ENCODE results near the gene RBM28. TPM values are rescaled to one million over a fixed set of nuclear protein-coding genes. Genes with fewer than 3 reads are reported as not detected.

Gene RBM28
- total and polyA plus RNA-seq, 2 of the 8 experiments (the other 6 are each of a cell fraction or from before 2014, with no cell fraction given) = 12.8 to 65.3 TPM

- DNase-seq (ENCODE audit: low read depth in 1 of 2, low spot score in 2 of 2) = no peak
- H3K27ac ChIP-seq (ENCODE audit: low read depth, low read length) = no peak overlapping the region
- H4K5ac ChIP-seq (ENCODE audit: insufficient read length, low read depth, low read length) = no peak overlapping the region
- no peak overlapping the region for H3K23ac ChIP-seq (ENCODE audit: insufficient read length)
- H3K36me3 ChIP-seq (ENCODE audit: control insufficient read depth in 2 of 4, insufficient read depth in 4 of 4, low read length in 3 of 4) = no peaks in the 10 kb centered on the region
- no peak overlapping the region for H3K4me2 ChIP-seq (ENCODE audit: insufficient read depth in 1 of 2, low read depth in 2 of 2, low read length in 2 of 2)
- CTCF ChIA-PET (ENCODE audit: partially characterized antibody) = interaction anchor here (2.7 kb wide), 1 partner anchor 11 kb away, joined by 8 read pairs; no protein-coding TSS in a partner anchor
- no peaks in the 10 kb centered on the region for H3K79me2 ChIP-seq (ENCODE audit: control insufficient read depth in 1 of 2, insufficient read depth in 2 of 2, low read length in 2 of 2)
- H2BK12ac ChIP-seq (ENCODE audit: low read depth, low read length) = no peak overlapping the region
- H3K9me3 ChIP-seq (ENCODE audit: insufficient read depth in 2 of 2, low read depth in 1 of 2, low read length in 1 of 2) = peaks cover 0 to 4% of the 10 kb centered on the region in 2 experiments; a peak in 1 of 4 replicates
- no peak overlapping the region for H2BK15ac ChIP-seq (ENCODE audit: low read length)
- H4K20me1 ChIP-seq (replicated peaks in 1 of 2; ENCODE audit: control insufficient read depth in 1 of 2, insufficient read depth in 2 of 2, low read length in 2 of 2) = no peaks in the 10 kb centered on the region
- no peak overlapping the region for H2AK5ac ChIP-seq (ENCODE audit: low read depth, low read length)
- no peak overlapping the region for H2BK5ac ChIP-seq (ENCODE audit: low read depth, low read length)
- no peak overlapping the region for H3K18ac ChIP-seq (ENCODE audit: extremely low read depth, low read length)
- H3K23me2 ChIP-seq (ENCODE audit: low read depth, low read length) = no peaks in the 10 kb centered on the region
- H2BK120ac ChIP-seq (replicated peaks; ENCODE audit: low read depth, low read length) = no peak overlapping the region
- no peaks in the 10 kb centered on the region for H3K79me1 ChIP-seq (ENCODE audit: low read depth, low read length)
- no peak overlapping the region for H4K8ac ChIP-seq (ENCODE audit: extremely low read depth, insufficient read depth, low read length)
- peaks cover 0 to 4% (median 0%) of the 10 kb centered on the region in 4 experiments; a peak in 1 of 7 replicates for H3K27me3 ChIP-seq (replicated peaks in 1 of 4; ENCODE audit: control insufficient read depth in 3 of 4, extremely low read depth in 1 of 4, insufficient read depth in 3 of 4, low read length in 3 of 4)
- H3K4ac ChIP-seq (replicated peaks; ENCODE audit: insufficient read length, low read depth, low read length) = no peak overlapping the region
- H3K4me1 ChIP-seq (replicated peaks in 1 of 4; ENCODE audit: control insufficient read depth in 3 of 4, insufficient read depth in 4 of 4, low read length in 3 of 4) = peaks cover 3% of the 10 kb centered on the region in 4 experiments; a peak in 6 of 7 replicates
- POLR2A ChIA-PET (ENCODE audit: partially characterized antibody) = no interaction called here
- TF ChIP-seq CEBPB (IDR thresholded peaks at IDR 0.05; ENCODE audit: low read depth, low read length) = no peak
- TF ChIP-seq POU5F1 (IDR thresholded peaks at IDR 0.05; ENCODE audit: low read depth, low read length) = no peak
- no peak for TF ChIP-seq RNF2 (IDR thresholded peaks at IDR 0.05; ENCODE audit: borderline replicate concordance, low read depth, low read length, missing control alignments, poor library complexity, severe bottlenecking)
- no peak for TF ChIP-seq CBX8 (IDR thresholded peaks at IDR 0.05; ENCODE audit: borderline replicate concordance, low read depth, low read length)
- no peak for TF ChIP-seq RBBP5 (IDR thresholded peaks at IDR 0.05; ENCODE audit: borderline replicate concordance, low read depth, low read length)
- TF ChIP-seq PHF8 (conservative IDR thresholded peaks at IDR 0.05; ENCODE audit: low read depth, low read length) = no peak
- no peak for TF ChIP-seq TEAD4 (IDR thresholded peaks at IDR 0.05; ENCODE audit: low read depth, low read length)
- no peak for TF ChIP-seq EZH2 (IDR thresholded peaks at IDR 0.05; ENCODE audit: low read depth, low read length, severe bottlenecking)
- no peak for TF ChIP-seq CTBP2 (IDR thresholded peaks at IDR 0.05; ENCODE audit: borderline replicate concordance, insufficient read depth, insufficient read length, low read length)
- no peak for TF ChIP-seq SP1 (IDR thresholded peaks at IDR 0.05; ENCODE audit: low read depth, low read length)
- no peak for TF ChIP-seq CHD1 (IDR thresholded peaks at IDR 0.05; ENCODE audit: low read depth, low read length)
- H3K9ac ChIP-seq (replicated peaks in 1 of 4; ENCODE audit: extremely low read depth in 1 of 4, low read depth in 3 of 4, low read length in 3 of 4) = no peak overlapping the region
- WGBS, 2 experiments (ENCODE audit: extremely low coverage in 1 of 2, insufficient coverage in 1 of 2, insufficient read length in 1 of 2, insufficient replicate concordance in 2 of 2, low coverage in 1 of 2, low lambda C conversion rate in 2 of 2, missing lambda C conversion rate in 1 of 2) = 80% methylated on average over 1 of the region's 1 CpG; no CpG with 5 or more reads in 1 of the 2 experiments
- no peak overlapping the region for H2AFZ ChIP-seq (ENCODE audit: low read length)
- no peak overlapping the region for H3K14ac ChIP-seq (ENCODE audit: insufficient read length)
- H3K56ac ChIP-seq (replicated peaks; ENCODE audit: insufficient read length, low read depth, low read length) = no peak overlapping the region
- FAIRE-seq = no peak
- H4K91ac ChIP-seq (replicated peaks; ENCODE audit: insufficient read length, low read length) = no peak overlapping the region
- H3K4me3 ChIP-seq (ENCODE audit: extremely low read depth in 1 of 4, insufficient read depth in 2 of 4, low read depth in 3 of 4, low read length in 4 of 4) = no peak overlapping the region
- no peak overlapping the region for H2BK20ac ChIP-seq (ENCODE audit: low read length)
Observed at GRCh38 chr7:128278366-128278765, 65.3 kb downstream of the RBM28 start.
